GM21367 (cell line): ENCODE results near the gene ZBTB20.
A peak's percentile ranks its signal among the peaks of the same experiment; 100 is the strongest.

ENCODE experiments used
- ATAC-seq: cut with Tn5 transposase; IDR thresholded peaks from one replicate; pipeline ENCODE4 v1.9.1; 2021; ENCODE audit not compliant: unreplicated experiment

The ZBTB20 gene

DNA sequence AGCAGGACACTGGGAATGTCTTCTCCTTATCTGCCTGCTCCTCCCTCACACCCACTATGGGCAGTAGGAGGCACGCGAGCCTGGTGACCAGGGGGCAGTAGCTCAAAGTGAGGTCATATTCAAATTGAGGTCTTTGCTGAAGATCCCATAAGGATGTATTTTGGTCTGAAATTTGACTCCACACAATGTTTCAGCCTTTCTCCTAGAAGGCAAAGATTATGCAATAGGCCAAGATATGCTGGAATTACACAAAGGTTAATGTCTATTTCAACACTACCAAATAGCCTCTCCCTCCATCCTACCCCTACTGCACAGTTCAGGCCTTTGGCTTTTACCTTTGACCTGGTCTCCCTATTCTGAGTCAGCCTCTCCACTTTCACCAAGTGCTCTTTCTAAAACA is 650.2 kb downstream of the ZBTB20 start:
- no peak for ATAC-seq

DNA sequence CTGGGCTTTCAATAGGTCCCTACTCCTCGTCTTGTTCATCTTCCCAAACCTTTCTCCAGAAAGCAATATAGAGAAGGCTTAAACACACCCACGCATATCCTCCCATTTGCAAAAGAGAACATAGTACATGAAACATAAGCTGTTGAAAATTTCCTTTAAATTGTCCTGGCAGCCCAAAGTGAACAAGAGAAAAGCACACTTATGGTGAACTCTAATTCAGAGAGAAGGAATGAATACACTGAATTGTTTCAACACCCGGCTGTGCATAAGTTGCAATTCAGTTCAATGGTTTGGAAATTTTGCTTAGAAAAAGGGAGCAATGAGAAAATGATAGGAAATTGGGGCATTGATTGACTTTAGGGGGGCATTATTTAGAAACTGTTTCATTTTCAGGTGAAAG is 650.6 kb downstream of the ZBTB20 start:
- ATAC-seq: no peak

DNA sequence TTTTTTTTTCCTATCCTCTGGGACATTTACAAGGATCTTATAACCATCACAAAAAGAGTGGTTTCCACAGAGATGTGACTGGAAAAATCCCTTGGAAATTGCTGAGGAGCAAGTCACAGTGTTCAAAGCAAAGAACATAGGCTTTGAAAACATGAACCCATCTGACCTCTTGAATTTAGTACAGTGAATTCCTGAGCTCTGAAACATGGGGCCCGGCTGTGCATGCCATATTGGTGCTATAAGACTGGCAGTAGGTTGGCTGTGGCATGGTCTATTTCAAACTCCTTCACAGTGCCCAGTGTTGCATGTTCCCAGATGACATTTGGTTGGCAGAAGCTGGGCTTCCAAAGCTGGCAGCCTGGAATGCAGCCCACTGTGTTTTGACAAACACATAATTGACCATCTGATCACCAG is 651.1 kb downstream of the ZBTB20 start:
- no peak for ATAC-seq

DNA sequence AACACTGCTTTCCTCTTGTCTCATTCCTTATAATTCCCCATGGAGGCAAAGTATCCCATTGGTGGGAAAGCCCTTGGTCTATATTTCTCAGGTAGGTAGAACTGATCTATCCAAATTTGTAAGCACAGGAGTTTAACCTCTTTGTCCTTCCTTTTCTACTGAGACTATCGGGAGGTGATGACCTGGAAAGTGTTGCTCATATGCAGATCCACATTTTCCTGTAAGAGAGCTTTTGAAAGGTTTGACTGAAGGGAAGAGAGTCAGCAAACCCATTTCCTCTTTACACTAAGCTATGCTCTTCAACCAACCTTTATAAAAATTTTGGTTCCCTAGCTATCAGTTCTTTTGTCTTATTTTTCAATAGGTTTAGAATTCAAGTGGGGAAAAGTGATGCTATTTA is 652.6 kb downstream of the ZBTB20 start:
- ATAC-seq: no peak

DNA sequence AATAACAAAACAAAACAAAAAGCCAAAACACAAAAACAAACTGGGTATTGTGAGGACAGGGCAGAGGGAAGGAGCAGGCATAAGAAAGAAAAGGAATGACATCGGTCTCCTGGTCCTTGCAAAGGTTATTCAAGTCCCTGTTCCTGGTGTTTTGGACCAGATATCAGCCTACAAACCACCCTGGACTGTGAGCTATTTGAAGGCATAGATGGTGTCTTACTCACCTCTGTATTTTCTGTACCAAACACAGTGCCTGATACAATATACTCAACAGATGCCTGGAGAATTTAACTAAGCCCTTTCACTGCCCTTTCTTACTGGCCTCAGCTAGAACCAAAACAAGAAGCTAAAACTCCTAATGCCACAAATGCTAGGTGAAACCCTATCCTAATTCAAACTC is 656.3 kb downstream of the ZBTB20 start:
- ATAC-seq: no peak

DNA sequence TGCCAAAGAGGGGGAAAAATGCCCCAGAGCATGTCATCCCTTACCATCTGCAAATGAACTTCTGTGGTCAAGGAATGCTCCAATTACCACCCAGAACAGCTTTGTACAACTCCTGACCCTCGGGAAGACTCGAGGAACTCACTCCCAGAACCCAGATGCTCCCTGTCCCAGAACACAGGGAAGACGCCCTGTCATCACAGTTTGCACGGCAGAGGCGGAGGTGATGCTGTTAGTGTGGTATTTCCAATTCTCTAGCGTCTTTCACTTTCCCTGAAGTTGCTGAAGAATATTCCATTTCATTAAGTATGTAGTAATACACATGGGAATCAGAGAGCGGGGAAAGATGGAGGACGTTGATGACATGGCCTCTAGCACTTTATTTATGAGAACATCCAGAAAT is 659.6 kb downstream of the ZBTB20 start:
- no peak for ATAC-seq

DNA sequence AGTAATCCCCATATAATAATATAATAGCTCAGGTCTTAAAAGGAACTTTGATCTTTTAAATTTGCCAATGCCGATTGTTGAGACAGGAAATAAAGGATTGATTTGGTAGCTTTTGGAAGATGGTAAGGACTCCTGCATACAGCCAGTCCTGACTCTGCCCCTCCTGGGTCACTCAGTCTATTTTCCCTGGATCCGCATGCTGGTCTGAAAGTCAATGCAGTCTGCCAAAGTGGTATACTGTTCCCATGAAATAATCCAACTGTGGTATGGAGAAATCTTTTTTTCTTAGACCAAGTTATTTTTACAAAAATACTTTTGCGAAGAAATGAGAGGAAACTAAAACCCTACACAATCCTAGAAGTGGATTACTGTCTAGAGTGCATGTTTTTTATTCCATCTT is 662.2 kb downstream of the ZBTB20 start:
- ATAC-seq: no peak

DNA sequence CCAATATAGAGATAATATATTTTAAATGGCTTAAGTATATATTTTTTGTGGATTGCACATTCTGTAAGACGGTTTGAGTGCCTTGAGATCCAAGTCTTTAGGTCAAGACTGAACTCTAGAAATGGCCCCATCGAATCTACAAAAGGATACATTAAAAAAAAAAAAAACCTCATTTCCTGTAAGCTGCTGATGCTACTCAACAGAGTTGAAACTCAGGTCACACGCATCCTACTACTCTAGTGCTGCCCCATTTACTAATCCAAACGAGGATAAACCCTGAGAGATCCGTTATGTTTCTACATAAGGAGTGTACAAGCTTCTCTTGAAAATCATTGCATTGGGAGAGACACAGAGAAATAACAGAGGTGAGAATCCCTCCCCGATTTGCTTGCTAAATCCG is 666.0 kb downstream of the ZBTB20 start:
- no peak for ATAC-seq

DNA sequence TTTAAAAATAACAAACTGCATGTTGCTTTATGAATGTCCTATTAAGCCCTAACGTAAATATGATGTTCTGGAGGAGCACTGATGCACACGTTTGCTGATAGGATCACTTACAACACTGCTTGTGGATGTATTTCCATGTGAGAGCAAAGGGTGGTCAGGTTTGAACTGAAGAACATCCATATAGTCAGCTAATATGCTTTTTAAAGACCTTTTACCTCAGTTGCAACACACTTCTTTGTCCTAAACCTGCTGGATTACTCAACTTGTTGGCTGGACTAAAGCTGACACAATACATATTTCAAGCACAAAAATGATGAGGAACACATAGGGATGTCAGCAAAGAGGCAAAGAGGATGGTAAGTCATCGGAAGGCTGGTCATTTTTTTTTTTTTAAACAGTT is 666.6 kb downstream of the ZBTB20 start:
- ATAC-seq: no peak

DNA sequence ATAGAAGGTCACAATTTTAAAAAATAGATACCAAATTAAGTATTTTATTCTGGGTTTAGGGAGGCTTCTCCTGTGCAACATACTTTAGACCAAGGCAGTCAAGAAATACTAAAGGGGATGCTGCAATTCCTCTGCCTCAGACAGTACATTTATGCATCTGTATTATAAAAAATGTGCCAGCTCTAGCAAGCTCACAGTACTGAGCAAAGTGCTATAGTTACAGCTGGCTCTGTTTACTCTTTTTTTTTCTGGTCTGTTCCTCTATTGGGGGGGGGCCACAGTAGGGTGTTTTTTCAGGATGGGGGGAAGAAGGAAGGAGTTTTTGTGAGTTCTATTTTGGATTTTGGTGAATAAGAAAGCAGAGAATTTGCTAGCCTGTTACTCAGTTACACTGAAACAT is 668.3 kb downstream of the ZBTB20 start:
- ATAC-seq: no peak

DNA sequence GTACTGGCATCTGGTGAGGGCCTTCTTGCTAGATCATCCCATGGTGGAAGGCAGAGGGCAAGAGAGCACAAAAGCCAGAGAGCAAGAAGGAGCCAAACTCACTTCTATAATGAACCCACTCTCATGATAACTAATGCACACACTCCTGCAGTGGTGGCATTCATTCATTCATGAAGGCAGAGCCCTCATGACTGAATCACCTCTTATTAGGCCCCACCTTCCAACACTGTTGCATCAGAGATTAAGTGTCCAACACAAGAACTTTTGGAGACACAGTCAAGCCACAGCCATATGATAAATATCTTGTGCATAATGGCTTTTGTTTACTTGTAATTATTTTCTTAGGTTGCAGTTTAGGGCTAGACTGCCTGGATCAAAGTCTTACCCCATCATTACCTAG is 670.6 kb downstream of the ZBTB20 start:
- ATAC-seq: no peak

DNA sequence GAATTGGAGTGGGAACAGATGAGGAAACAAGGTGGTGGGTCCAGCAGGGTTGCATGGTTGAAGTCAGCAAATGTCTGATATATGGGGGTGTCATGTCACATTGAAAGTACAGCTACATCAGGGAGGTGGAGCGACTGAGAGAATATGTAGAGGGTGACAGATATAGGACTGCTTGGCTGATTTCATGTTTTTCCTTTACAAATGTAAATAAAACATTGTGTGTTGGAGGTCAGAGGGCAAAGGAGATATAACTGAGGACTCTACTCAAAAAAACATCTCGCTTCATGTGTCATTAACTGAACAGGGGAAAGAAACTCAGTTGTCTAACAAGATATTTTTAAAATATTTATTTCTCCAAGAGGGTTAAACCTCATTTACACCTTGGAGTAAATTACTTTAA is 675.6 kb downstream of the ZBTB20 start:
- ATAC-seq: no peak

DNA sequence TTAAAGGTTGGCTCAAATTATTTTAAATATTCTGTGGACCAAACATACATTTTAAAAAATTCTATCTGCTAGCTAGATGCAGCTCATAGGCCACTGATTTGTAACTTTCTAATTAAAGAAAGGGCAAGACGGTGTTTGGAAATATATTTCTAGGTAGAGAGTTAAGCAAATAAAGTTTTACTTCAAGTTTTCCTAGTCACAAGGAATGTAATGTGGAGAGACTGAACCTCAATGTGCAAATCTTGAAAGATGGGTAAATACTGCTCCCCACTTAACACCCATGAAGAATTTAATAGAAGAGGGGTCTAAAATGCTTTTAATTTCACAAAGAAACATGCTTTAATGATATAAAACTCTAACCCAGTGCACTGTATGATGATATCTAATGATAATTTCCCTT is 678.0 kb downstream of the ZBTB20 start:
- ATAC-seq: no peak

DNA sequence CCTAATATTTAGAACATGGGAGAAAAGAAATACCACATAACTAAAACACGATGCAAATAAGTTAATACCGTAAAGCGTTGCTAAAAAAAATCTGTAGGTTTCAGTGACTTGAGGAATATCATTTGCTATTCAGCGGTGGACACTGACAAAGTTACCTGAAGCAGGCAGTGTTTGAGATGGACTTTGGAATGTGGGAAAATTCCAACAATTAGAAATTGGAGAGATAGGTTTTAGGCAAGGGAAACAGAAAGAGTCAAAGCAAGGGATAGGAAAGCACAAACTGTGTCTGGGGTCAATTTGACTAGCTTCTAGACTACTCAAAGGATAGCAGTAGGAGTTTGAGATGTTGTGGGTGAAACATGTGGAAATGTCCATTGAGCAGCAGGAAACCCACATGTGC is 680.3 kb downstream of the ZBTB20 start:
- ATAC-seq: no peak

DNA sequence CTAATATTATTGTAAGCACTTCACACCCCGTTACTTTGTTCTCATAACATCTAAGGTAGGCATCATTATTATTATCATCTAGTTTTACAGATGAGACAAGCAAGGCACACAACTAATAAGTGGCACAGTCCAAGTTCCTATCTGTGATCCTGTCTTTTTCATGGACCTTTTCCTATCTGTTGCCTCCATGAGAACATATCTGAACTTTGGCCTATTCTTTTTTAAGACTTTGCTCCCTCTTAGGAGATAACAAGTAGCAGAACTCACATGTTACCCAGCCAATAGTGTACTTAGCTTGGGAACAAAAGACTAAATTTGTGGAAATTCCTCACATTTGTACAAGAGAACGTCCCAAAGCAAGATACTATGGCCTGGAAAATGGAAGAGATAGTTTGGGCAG is 680.8 kb downstream of the ZBTB20 start:
- ATAC-seq: no peak

DNA sequence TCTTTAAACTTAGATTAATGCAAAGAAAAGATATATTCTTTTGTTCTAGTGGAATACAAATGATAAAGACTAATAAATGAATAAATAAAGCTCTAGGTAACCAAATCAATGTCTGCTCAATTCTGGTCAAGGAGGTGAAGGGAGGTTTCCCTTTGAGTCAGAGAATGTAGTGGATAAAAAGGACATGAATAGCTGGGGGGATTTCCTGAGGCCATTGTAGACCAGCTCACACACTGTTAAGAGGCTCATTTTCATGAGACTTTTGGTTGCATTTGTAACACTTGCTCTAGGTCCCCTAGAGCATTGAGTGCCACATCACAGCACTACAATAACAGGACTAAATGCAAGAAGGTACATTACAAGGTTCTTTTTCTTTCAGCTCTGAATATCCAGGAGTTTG is 682.5 kb downstream of the ZBTB20 start:
- ATAC-seq: peak; percentile 71

DNA sequence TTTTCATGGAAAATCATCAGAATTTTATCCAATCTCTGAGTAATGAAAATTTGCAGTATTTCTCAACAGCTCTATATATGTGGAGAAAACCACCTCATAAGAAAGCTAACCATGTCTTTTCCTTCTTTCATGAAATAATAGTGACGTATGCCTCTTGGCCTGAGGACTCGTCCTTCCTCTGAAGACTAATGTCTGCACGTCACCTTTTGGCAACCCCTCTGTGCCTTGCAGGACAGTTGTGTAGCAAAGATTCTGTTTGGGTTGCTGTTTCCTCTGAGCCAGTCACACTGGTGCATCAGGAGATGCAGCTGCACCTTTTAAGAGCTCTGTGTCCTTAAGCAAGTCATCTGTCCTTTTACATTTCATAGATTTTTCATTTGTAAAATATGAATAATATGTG is 684.3 kb downstream of the ZBTB20 start:
- no peak for ATAC-seq

DNA sequence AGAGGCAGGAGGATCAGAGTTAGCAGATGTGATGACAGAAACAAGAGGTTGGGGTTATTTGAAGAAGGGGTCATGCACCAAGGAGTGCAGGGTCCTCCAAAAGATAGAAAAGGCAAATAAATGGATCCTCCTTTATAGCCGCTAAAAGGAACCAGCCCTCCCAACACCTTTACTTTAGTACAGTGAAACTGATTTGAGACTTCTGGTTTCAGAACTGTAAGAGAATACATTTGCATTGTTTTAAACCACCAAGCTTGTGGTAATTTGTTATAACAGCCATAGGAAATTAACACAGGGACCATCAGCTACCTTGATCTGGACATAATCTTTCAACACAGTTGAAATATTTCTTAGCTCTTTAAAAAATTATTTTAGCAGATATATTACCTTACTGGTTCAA is 686.6 kb downstream of the ZBTB20 start:
- peak; percentile 58 for ATAC-seq

DNA sequence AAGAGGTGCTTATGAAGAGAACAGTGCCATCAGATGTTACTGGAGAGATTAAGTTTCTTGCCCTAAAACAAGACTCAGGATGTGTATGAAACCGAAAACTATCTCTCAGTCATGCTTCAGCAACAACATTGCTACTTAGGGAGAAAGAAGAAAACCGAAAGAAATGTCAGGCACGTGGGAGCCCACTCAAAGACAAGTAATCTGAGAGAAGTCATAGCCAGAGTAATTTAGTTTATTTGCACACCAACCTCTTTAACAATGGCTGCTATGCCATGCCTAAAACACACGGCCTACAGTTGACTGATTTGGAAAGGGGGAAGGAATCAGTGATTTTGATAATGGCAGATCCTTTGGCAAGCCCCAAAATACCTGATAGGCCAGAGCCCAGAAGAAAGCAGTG is 690.3 kb downstream of the ZBTB20 start:
- ATAC-seq: peak; percentile 68

DNA sequence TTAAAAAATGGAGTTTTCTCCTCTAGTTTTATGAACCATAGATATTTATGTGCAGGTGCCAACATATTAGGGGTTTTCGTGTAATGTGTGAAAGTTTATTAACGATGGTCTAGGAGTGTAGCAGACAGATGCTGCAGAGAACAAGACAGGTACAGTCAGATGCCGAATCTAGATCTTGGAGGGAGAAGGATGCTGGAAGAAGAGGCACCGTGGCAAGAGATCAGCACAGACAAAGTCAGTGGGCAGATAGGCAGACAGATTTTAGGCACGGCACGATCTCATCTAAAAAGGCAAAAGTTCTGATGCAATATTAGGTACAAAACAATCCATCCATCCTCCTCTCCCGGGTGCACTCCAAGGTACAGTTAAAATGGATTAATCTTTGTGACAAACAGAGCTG is 691.7 kb downstream of the ZBTB20 start:
- ATAC-seq: no peak

DNA sequence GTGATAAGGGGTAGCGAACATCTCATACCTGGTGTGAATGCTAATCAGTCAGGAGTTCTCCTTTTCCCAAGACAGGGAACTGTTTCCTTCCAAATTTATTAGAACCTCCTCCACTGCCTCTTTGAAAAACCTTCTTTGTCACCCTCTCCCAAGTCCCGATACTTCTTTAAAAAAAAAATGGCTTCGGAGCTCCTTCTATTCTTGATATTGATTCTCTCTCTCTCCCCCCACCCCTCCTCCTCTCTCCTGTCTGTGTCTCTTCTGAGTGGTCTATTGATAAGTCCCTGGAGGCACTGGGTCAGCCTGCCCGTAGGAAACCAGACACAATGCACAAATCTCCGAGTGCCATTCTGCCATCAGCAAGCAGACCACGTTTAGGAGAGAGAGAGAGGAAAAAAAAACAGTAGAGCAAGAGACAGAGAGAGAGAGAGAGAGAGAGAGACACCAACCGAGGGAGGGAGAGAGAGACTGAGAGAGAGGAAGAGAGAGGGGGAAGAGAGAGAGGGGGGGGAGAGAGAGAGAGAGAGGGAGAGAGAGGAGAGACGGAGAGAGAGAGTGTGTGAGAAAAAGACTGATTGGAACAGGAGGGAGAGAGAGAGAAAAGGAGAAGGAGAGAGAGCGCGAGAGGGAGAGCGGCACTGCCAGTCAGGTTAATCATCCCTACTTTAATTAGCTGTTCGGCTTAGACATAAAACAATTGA is 692.4 kb downstream of the ZBTB20 start:
- no peak for ATAC-seq

DNA sequence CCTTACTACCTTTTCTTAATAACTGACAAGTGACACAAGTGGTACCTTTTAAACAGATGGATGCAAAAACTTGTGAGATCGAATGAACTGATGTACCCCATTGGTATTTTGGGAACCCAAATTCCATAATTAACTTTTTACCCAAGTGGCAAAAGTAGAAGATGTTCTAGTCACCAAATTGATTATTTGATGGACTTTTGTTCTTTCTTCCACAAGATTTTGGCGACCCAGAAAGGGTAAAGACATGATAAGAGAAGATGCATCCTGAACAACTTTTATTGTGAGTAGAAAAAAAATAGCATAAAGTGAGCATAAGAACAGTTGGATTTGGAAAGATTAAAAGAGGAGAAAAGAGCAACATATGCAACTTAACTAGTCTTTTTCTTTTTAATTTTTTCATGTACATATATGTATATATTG is 693.7 kb downstream of the ZBTB20 start:
- ATAC-seq: no peak

DNA sequence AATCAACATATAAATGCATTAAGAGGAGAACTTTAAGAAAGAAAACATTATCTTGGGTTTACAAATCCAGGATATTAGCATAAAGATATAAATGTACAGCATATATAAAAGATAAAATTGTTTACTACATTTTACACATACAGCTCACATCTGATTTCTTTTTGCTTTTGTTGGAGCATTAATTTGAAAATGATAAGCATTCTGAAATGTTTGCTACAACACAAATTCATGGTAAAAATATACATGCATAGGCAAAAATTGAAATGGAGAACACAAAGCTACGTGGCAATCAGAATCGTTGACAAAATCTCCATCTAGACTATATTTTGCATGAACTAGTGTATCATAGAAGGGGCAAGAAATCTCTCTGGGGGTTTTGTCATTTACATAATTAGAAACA is 694.2 kb downstream of the ZBTB20 start:
- ATAC-seq: no peak

DNA sequence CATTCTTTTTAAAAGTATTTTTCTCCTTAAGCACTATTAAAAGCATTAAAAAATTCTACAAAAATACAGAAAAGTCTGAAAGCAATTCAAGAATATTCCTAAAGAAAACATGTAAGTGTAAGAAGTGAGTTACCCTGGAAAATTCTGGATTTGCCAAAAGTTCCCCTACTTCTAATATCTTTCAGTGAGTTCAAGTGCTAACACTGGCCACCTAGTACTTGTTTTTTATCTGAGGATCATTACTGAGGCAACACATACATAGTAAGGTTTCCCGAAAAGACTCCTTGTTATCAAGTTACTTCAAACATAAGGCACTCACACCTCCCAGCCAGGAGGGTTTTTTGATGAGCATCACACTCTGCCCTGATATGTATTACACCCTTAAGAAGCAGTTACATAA is 694.8 kb downstream of the ZBTB20 start:
- ATAC-seq: no peak
